H9 (cell line): ENCODE results near the gene C2orf49. TPM values are rescaled to one million over a fixed set of nuclear protein-coding genes. Genes with fewer than 3 reads are reported as not detected.

Experiments used
- DNase-seq: peaks from one replicate; pipeline ENCODE4 v3.0.0-alpha.2; 2017
- H2AFZ ChIP-seq: one replicate; pipeline ENCODE4 v1.6.1; 2013; ENCODE audit warnings: mild to moderate bottlenecking, low read length, control low read depth, moderate library complexity
- H2AK5ac ChIP-seq: 2 replicates; pipeline ENCODE4 v1.6.1; 2013; ENCODE audit warnings: low read length, control low read depth, mixed read lengths; ENCODE audit not compliant: insufficient read length
- H2BK120ac ChIP-seq: one replicate; pipeline ENCODE4 v1.6.1; 2013; ENCODE audit warnings: low read depth, mild to moderate bottlenecking, low read length, control low read depth, inconsistent platforms; ENCODE audit not compliant: poor library complexity, severe bottlenecking
- H2BK12ac ChIP-seq: 2 replicates; pipeline ENCODE4 v1.6.1; 2013; ENCODE audit warnings: low read length, control low read depth, mixed read lengths, low read depth; ENCODE audit not compliant: insufficient read length
- H2BK15ac ChIP-seq: 2 replicates; pipeline ENCODE4 v1.6.1; 2013; ENCODE audit warnings: low read depth, low read length, control low read depth
- H2BK20ac ChIP-seq: one replicate; pipeline ENCODE4 v1.6.1; 2013; ENCODE audit warnings: low read depth, mild to moderate bottlenecking, low read length, control low read depth, inconsistent platforms; ENCODE audit not compliant: poor library complexity, severe bottlenecking
- H2BK5ac ChIP-seq: 2 replicates; pipeline ENCODE4 v1.6.1; 2013; ENCODE audit warnings: low read length, control low read depth, mixed read lengths; ENCODE audit not compliant: insufficient read length
- H3K14ac ChIP-seq: 2 replicates; pipeline ENCODE4 v1.6.1; 2013; ENCODE audit warnings: low read length, control low read depth; ENCODE audit not compliant: insufficient read depth
- H3K18ac ChIP-seq: 2 replicates; pipeline ENCODE4 v1.6.1; 2013; ENCODE audit warnings: low read depth, mild to moderate bottlenecking, mixed read lengths, low read length, control low read depth; ENCODE audit not compliant: insufficient read length
- H3K23ac ChIP-seq: 2 replicates; pipeline ENCODE4 v1.6.1; 2013; ENCODE audit warnings: low read length, control low read depth, mixed read lengths, low read depth; ENCODE audit not compliant: insufficient read length
- H3K23me2 ChIP-seq: 2 replicates; pipeline ENCODE4 v1.6.1; 2013; ENCODE audit warnings: low read depth, mild to moderate bottlenecking, mixed read lengths, low read length, control low read depth; ENCODE audit not compliant: insufficient read length, poor library complexity, severe bottlenecking
- H3K27ac ChIP-seq: 2 replicates; pipeline ENCODE4 v1.5.1; 2013; ENCODE audit warnings: low read length, control low read depth, mixed read lengths, low read depth; ENCODE audit not compliant: insufficient read length
- H3K27me3 ChIP-seq: 2 replicates; pipeline ENCODE4 v1.6.1; 2013; ENCODE audit warnings: low read length, control low read depth, inconsistent platforms; ENCODE audit not compliant: insufficient read depth
- H3K4ac ChIP-seq: 2 replicates; pipeline ENCODE4 v1.6.1; 2013; ENCODE audit warnings: low read depth, mild to moderate bottlenecking, control low read depth, inconsistent platforms, low read length, moderate library complexity
- H3K4me1 ChIP-seq: 2 replicates; pipeline ENCODE4 v1.6.1; 2013; ENCODE audit warnings: low read length, control low read depth, inconsistent platforms; ENCODE audit not compliant: insufficient read depth
- H3K4me2 ChIP-seq: 2 replicates; pipeline ENCODE4 v1.6.1; 2013; ENCODE audit warnings: low read length, control low read depth, mixed read lengths; ENCODE audit not compliant: insufficient read length, insufficient read depth
- H3K56ac ChIP-seq: 2 replicates; pipeline ENCODE4 v1.6.1; 2013; ENCODE audit warnings: low read depth, mild to moderate bottlenecking, mixed read lengths, low read length, control low read depth; ENCODE audit not compliant: insufficient read length
- H3K79me1 ChIP-seq: 2 replicates; pipeline ENCODE4 v1.6.1; 2013; ENCODE audit warnings: low read depth, mild to moderate bottlenecking, moderate library complexity, low read length, control low read depth, inconsistent platforms; ENCODE audit not compliant: insufficient read depth, poor library complexity, severe bottlenecking
- H3K79me2 ChIP-seq: 2 replicates; pipeline ENCODE4 v1.6.1; 2013; ENCODE audit warnings: low read length, control low read depth, inconsistent platforms; ENCODE audit not compliant: insufficient read depth
- H3K9ac ChIP-seq: 2 replicates; pipeline ENCODE4 v1.6.1; 2013; ENCODE audit warnings: low read length, control low read depth, mixed read lengths; ENCODE audit not compliant: insufficient read length; ENCODE audit errors: extremely low read depth
- H3K9me3 ChIP-seq: one replicate; pipeline ENCODE4 v1.6.1; 2013; ENCODE audit warnings: low read depth, low read length, inconsistent platforms; ENCODE audit not compliant: control insufficient read depth
- H3T11ph ChIP-seq: one replicate; pipeline ENCODE4 v1.6.1; 2013; ENCODE audit warnings: mild to moderate bottlenecking, low read length, control low read depth, inconsistent platforms
- H4K20me1 ChIP-seq: one replicate; pipeline ENCODE4 v1.6.1; 2013; ENCODE audit not compliant: control insufficient read depth, insufficient read length, insufficient read depth
- H4K5ac ChIP-seq: 2 replicates; pipeline ENCODE4 v1.6.1; 2013; ENCODE audit warnings: low read depth, mild to moderate bottlenecking, mixed read lengths, low read length, control low read depth; ENCODE audit not compliant: insufficient read length
- H4K8ac ChIP-seq: replicated peaks from 2 replicates; pipeline ENCODE4 v1.6.1; 2013; ENCODE audit warnings: low read length, control low read depth, mixed read lengths, low read depth; ENCODE audit not compliant: insufficient read length
- H4K91ac ChIP-seq: 2 replicates; pipeline ENCODE4 v1.6.1; 2013; ENCODE audit warnings: low read depth, mild to moderate bottlenecking, moderate library complexity, mixed read lengths, low read length, control low read depth; ENCODE audit not compliant: insufficient read length
- H3K27ac Mint-ChIP-seq, 3 experiments: 2 replicates in 2 of 3; 3 replicates in 1 of 3; pipeline ENCODE4 v1.8.0; 2020 to 2021; ENCODE audit warnings: mixed read lengths in 3 of 3, mild to moderate bottlenecking in 1 of 3, moderate library complexity in 1 of 3
- H3K27me3 Mint-ChIP-seq: 2 replicates; pipeline ENCODE4 v1.8.0; 2021; ENCODE audit warnings: low read depth, mild to moderate bottlenecking, moderate library complexity, mixed read lengths
- H3K36me3 Mint-ChIP-seq, 3 experiments: 2 replicates in 2 of 3; 3 replicates in 1 of 3; pipeline ENCODE4 v1.8.0; 2020 to 2021; ENCODE audit warnings: low read depth in 3 of 3, mixed read lengths in 3 of 3; ENCODE audit not compliant: insufficient read depth in 1 of 3
- H3K4me1 Mint-ChIP-seq, 2 experiments: 2 replicates each; pipeline ENCODE4 v1.8.0; 2020; ENCODE audit warnings: mixed read lengths in 2 of 2
- H3K4me3 Mint-ChIP-seq, 2 experiments: 2 replicates in 1 of 2; 3 replicates in 1 of 2; pipeline ENCODE4 v1.8.0; 2020 to 2021; ENCODE audit warnings: mild to moderate bottlenecking in 2 of 2, mixed read lengths in 2 of 2, moderate library complexity in 1 of 2
- H3K9me3 Mint-ChIP-seq, 2 experiments: 2 replicates in 1 of 2; 3 replicates in 1 of 2; pipeline ENCODE4 v1.8.0; 2020; ENCODE audit warnings: mild to moderate bottlenecking in 2 of 2, mixed read lengths in 2 of 2, moderate library complexity in 1 of 2
- WGBS: extraction: QIAGEN DNeasy Blood & Tissue Kit; methylation state at CpG from one replicate; pipeline ENCODE4 v1.1.7; 2013; ENCODE audit warnings: missing lambda C conversion rate, low lambda C conversion rate, mixed read lengths; ENCODE audit not compliant: insufficient read length; ENCODE audit errors: extremely low coverage; 5-methylcytosine and 5-hydroxymethylcytosine counted together
- total RNA-seq: library from RNA; stranded (reverse); gene quantifications from 2 replicates; pipeline ENCODE4 v1.2.1, GENCODE V29; 2021
- TF ChIP-seq, protein P1 (sequence below): fragments of 200-600 bp; sonication (generic); conservative IDR thresholded peaks from 3 replicates; pipeline ENCODE4 v1.8.0; 2021; ENCODE audit warnings: antibody characterized with exemption, mild to moderate bottlenecking

C2orf49 gene
- total RNA-seq, 1 experiment from 2014 or later = 18.8 TPM

DNA sequence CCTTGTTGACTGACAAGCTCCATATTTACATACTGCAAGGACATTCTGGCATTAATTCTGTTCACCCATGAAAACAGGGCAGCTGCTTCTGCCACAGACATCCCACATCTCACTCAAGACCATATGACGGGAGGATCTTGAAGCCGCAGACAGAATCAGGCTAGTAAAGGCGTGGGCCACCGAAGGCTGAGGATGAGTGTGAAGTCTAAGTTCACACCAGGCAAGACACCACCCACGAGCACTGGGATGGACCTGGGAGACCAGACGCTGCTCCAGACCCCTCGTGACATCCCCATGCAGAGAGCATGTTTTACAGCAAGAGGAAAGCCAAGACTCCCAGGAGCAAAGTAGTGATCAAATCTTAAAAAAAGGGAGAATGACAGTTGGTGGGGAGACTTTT lies 58.4 kb downstream of the C2orf49 start:
- H3K9me3 Mint-ChIP-seq = peaks cover 3 to 7% of the 10 kb centered on the region in 2 experiments; a peak in 4 of 5 replicates
- no peak overlapping the region for H3K23ac ChIP-seq
- peaks cover 3 to 24% (median 9%) of the 10 kb centered on the region in 3 experiments; a peak in 6 of 7 replicates for H3K36me3 Mint-ChIP-seq
- peaks cover 16 to 24% of the 10 kb centered on the region in 2 experiments for H3K4me1 Mint-ChIP-seq
- no peaks in the 10 kb centered on the region for H3K79me1 ChIP-seq
- TF ChIP-seq, protein P1, sequence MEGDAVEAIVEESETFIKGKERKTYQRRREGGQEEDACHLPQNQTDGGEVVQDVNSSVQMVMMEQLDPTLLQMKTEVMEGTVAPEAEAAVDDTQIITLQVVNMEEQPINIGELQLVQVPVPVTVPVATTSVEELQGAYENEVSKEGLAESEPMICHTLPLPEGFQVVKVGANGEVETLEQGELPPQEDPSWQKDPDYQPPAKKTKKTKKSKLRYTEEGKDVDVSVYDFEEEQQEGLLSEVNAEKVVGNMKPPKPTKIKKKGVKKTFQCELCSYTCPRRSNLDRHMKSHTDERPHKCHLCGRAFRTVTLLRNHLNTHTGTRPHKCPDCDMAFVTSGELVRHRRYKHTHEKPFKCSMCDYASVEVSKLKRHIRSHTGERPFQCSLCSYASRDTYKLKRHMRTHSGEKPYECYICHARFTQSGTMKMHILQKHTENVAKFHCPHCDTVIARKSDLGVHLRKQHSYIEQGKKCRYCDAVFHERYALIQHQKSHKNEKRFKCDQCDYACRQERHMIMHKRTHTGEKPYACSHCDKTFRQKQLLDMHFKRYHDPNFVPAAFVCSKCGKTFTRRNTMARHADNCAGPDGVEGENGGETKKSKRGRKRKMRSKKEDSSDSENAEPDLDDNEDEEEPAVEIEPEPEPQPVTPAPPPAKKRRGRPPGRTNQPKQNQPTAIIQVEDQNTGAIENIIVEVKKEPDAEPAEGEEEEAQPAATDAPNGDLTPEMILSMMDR = no peak
- no peaks in the 10 kb centered on the region for H4K20me1 ChIP-seq
- no peak overlapping the region for H3T11ph ChIP-seq
- H3K56ac ChIP-seq = no peak overlapping the region
- DNase-seq = no peak
- H2BK20ac ChIP-seq = no peak overlapping the region
- no peak overlapping the region for H2BK12ac ChIP-seq
- H2BK5ac ChIP-seq = no peak overlapping the region
- H3K27me3 ChIP-seq = peaks cover 12% of the 10 kb centered on the region; the same call in 1 of the 2 replicates
- no peak overlapping the region for H2BK15ac ChIP-seq
- no peak overlapping the region for H4K8ac ChIP-seq
- no peak overlapping the region for H3K27ac ChIP-seq
- no peak overlapping the region for H3K9ac ChIP-seq
- no CpG with 5 or more reads among the region's 7 CpGs for WGBS
- no peak overlapping the region for H2BK120ac ChIP-seq
- no peak overlapping the region for H3K4ac ChIP-seq
- no peak overlapping the region for H3K27ac Mint-ChIP-seq
- no peak overlapping the region for H4K91ac ChIP-seq
- H3K79me2 ChIP-seq = peaks cover 2% of the 10 kb centered on the region; the same call in 1 of the 2 replicates
- H4K5ac ChIP-seq = no peak overlapping the region
- no peak overlapping the region for H3K18ac ChIP-seq
- no peaks in the 10 kb centered on the region for H3K9me3 ChIP-seq
- H2AFZ ChIP-seq = no peak overlapping the region
- H3K14ac ChIP-seq = no peak overlapping the region
- peaks cover 15% of the 10 kb centered on the region for H3K27me3 Mint-ChIP-seq
- H2AK5ac ChIP-seq = no peak overlapping the region
- H3K4me3 Mint-ChIP-seq = no peak overlapping the region
- H3K23me2 ChIP-seq = peaks cover 3% of the 10 kb centered on the region
- H3K4me2 ChIP-seq = no peak overlapping the region
- H3K4me1 ChIP-seq = no peaks in the 10 kb centered on the region; the same call in 1 of the 2 replicates
